H1 (cell line): ENCODE measurements around the gene TMIGD1. TPM values are rescaled to one million over a fixed set of nuclear protein-coding genes. Genes with fewer than 3 reads are reported as not detected.
"Not testable (repeated sequence)": the region's sequence is repeated elsewhere in the genome, so short reads cannot be mapped to it uniquely, and the experiment has no call there.

Source experiments
- CTCF ChIA-PET: fragments of 300-600 bp; sonication (Branson Sonifier 250); formaldehyde crosslinking; loops from one replicate; lab custom pipeline; 2021; ENCODE audit not compliant: partially characterized antibody; lab: Charles Lee
- POLR2A ChIA-PET: fragments of 300-600 bp; sonication (Branson Sonifier 250); formaldehyde crosslinking; loops from one replicate; lab custom pipeline; 2021; ENCODE audit warnings: inconsistent platforms; ENCODE audit not compliant: partially characterized antibody; lab: Charles Lee
- DNase-seq, 2 experiments: peaks; one replicate each; pipeline versions ENCODE4 v3.0.0 to v3.0.0-alpha.2; 2010 to 2022; ENCODE audit warnings: low spot score in 2 of 2, low read depth in 1 of 2, mixed read lengths in 1 of 2
- FAIRE-seq: peaks from 2 replicates; lab custom pipeline; 2011; peaks lifted over from hg19 to GRCh38; lab: Jason Lieb, UNC
- H2AFZ ChIP-seq: 2 replicates; pipeline ENCODE4 v1.8.1; 2012; ENCODE audit warnings: low read length, inconsistent platforms
- H2AK5ac ChIP-seq: 2 replicates; pipeline ENCODE4 v1.6.1; 2013; ENCODE audit warnings: low read depth, low read length
- H2BK120ac ChIP-seq: replicated peaks from 2 replicates; pipeline ENCODE3; 2013; ENCODE audit warnings: low read depth, low read length, inconsistent platforms
- H2BK12ac ChIP-seq: 2 replicates; pipeline ENCODE4 v1.6.1; 2013; ENCODE audit warnings: low read depth, low read length
- H2BK15ac ChIP-seq: 2 replicates; pipeline ENCODE4 v1.6.1; 2013; ENCODE audit warnings: low read length
- H2BK20ac ChIP-seq: 2 replicates; pipeline ENCODE4 v1.6.1; 2013; ENCODE audit warnings: low read length
- H2BK5ac ChIP-seq: 2 replicates; pipeline ENCODE4 v1.6.1; 2013; ENCODE audit warnings: low read depth, low read length
- H3K14ac ChIP-seq: 2 replicates; pipeline ENCODE4 v1.6.1; 2013; ENCODE audit warnings: inconsistent platforms; ENCODE audit not compliant: insufficient read length
- H3K18ac ChIP-seq: 2 replicates; pipeline ENCODE4 v1.6.1; 2013; ENCODE audit warnings: low read length; ENCODE audit errors: extremely low read depth
- H3K23ac ChIP-seq: 2 replicates; pipeline ENCODE4 v1.6.1; 2013; ENCODE audit warnings: inconsistent platforms; ENCODE audit not compliant: insufficient read length
- H3K23me2 ChIP-seq: 2 replicates; pipeline ENCODE4 v1.6.1; 2013; ENCODE audit warnings: low read depth, low read length
- H3K27ac ChIP-seq: 2 replicates; pipeline ENCODE4 v1.6.1; 2011; ENCODE audit warnings: low read depth, low read length, inconsistent platforms
- H3K27me3 ChIP-seq, 4 experiments: replicated peaks in 1 of 4; 1 replicate in 1 of 4; 2 replicates in 3 of 4; pipeline versions ENCODE4 v1.6.1 to v1.8.1; 2011 to 2013; ENCODE audit warnings: low read length in 3 of 4, mild to moderate bottlenecking in 3 of 4, inconsistent platforms in 2 of 4, mixed read lengths in 2 of 4, moderate library complexity in 1 of 4; ENCODE audit not compliant: control insufficient read depth in 3 of 4, insufficient read depth in 3 of 4; ENCODE audit errors: extremely low read depth in 1 of 4
- H3K36me3 ChIP-seq, 4 experiments: 2 replicates each; pipeline versions ENCODE4 v1.6.1 to v1.8.1; 2011 to 2013; ENCODE audit warnings: mild to moderate bottlenecking in 4 of 4, low read length in 3 of 4, moderate library complexity in 2 of 4, control low read depth in 1 of 4, inconsistent platforms in 1 of 4; ENCODE audit not compliant: insufficient read depth in 4 of 4, control insufficient read depth in 2 of 4
- H3K4ac ChIP-seq: replicated peaks from 2 replicates; pipeline ENCODE3; 2013; ENCODE audit warnings: low read length, low read depth, mixed read lengths, inconsistent platforms; ENCODE audit not compliant: insufficient read length
- H3K4me1 ChIP-seq, 4 experiments: replicated peaks in 1 of 4; 1 replicate in 1 of 4; 2 replicates in 3 of 4; pipeline versions ENCODE4 v1.6.1 to v1.8.1; 2011 to 2013; ENCODE audit warnings: low read length in 3 of 4, inconsistent platforms in 2 of 4, mixed read lengths in 1 of 4; ENCODE audit not compliant: insufficient read depth in 4 of 4, control insufficient read depth in 3 of 4
- H3K4me2 ChIP-seq, 2 experiments: 2 replicates each; pipeline versions ENCODE4 v1.6.1 to v1.8.1; 2011 to 2013; ENCODE audit warnings: low read depth in 2 of 2, low read length in 2 of 2, control low read depth in 1 of 2, inconsistent platforms in 1 of 2, mild to moderate bottlenecking in 1 of 2; ENCODE audit not compliant: insufficient read depth in 1 of 2
- H3K4me3 ChIP-seq, 4 experiments: fragments of 200-600, 300-600 bp in 1 of 4; sonication (generic), shearing (Covaris generic), sonication (Bioruptor Twin) in 1 of 4; 2 replicates each; pipeline versions ENCODE4 v1.5.1 to v1.8.1; 2011 to 2016; ENCODE audit warnings: low read length in 4 of 4, low read depth in 3 of 4, control low read depth in 2 of 4, inconsistent platforms in 2 of 4, mild to moderate bottlenecking in 2 of 4, mixed read lengths in 1 of 4, moderate library complexity in 1 of 4; ENCODE audit not compliant: insufficient read depth in 2 of 4; ENCODE audit errors: extremely low read depth in 1 of 4
- H3K56ac ChIP-seq: replicated peaks from 2 replicates; pipeline ENCODE3; 2013; ENCODE audit warnings: low read depth, mild to moderate bottlenecking, mixed read lengths, low read length, inconsistent platforms; ENCODE audit not compliant: insufficient read length
- H3K79me1 ChIP-seq: 2 replicates; pipeline ENCODE4 v1.6.1; 2013; ENCODE audit warnings: low read depth, low read length, control low read depth
- H3K79me2 ChIP-seq, 2 experiments: 2 replicates each; pipeline versions ENCODE4 v1.6.1 to v1.8.1; 2012 to 2013; ENCODE audit warnings: low read length in 2 of 2, mild to moderate bottlenecking in 2 of 2, inconsistent platforms in 1 of 2; ENCODE audit not compliant: insufficient read depth in 2 of 2, control insufficient read depth in 1 of 2
- H3K9ac ChIP-seq, 4 experiments: replicated peaks in 1 of 4; 1 replicate in 1 of 4; 2 replicates in 3 of 4; pipeline versions ENCODE4 v1.6.1 to v1.8.1; 2011 to 2013; ENCODE audit warnings: low read depth in 3 of 4, low read length in 3 of 4, control low read depth in 2 of 4, mild to moderate bottlenecking in 2 of 4, moderate library complexity in 2 of 4, inconsistent platforms in 1 of 4; ENCODE audit errors: extremely low read depth in 1 of 4
- H3K9me3 ChIP-seq, 2 experiments: 2 replicates each; pipeline versions ENCODE4 v1.6.1 to v1.8.1; 2012 to 2013; ENCODE audit warnings: mild to moderate bottlenecking in 2 of 2, moderate library complexity in 2 of 2, control low read depth in 1 of 2, inconsistent platforms in 1 of 2, low read depth in 1 of 2, low read length in 1 of 2, mixed read lengths in 1 of 2; ENCODE audit not compliant: insufficient read depth in 2 of 2
- H4K20me1 ChIP-seq, 2 experiments: replicated peaks in 1 of 2; 2 replicates each; pipeline versions ENCODE3 to v1.8.1; 2011 to 2013; ENCODE audit warnings: inconsistent platforms in 2 of 2, low read length in 2 of 2, mild to moderate bottlenecking in 1 of 2; ENCODE audit not compliant: insufficient read depth in 2 of 2, control insufficient read depth in 1 of 2
- H4K5ac ChIP-seq: 2 replicates; pipeline ENCODE4 v1.6.1; 2013; ENCODE audit warnings: low read length, low read depth, mixed read lengths, inconsistent platforms; ENCODE audit not compliant: insufficient read length
- H4K8ac ChIP-seq: 2 replicates; pipeline ENCODE4 v1.8.0; 2013; ENCODE audit warnings: mild to moderate bottlenecking, moderate library complexity, low read length, inconsistent platforms; ENCODE audit not compliant: insufficient read depth; ENCODE audit errors: extremely low read depth
- H4K91ac ChIP-seq: replicated peaks from 2 replicates; pipeline ENCODE3; 2013; ENCODE audit warnings: low read length, mixed read lengths, inconsistent platforms; ENCODE audit not compliant: insufficient read length
- WGBS, 2 experiments: shearing (Covaris generic) in 1 of 2; methylation state at CpG; one replicate each; pipeline versions ENCODE4 v1.1.6 to v1.1.7; 2013 to 2015; ENCODE audit warnings: low lambda C conversion rate in 2 of 2, mixed read lengths in 2 of 2, inconsistent platforms in 1 of 2, low coverage in 1 of 2, missing lambda C conversion rate in 1 of 2; ENCODE audit not compliant: insufficient replicate concordance in 2 of 2, insufficient coverage in 1 of 2, insufficient read length in 1 of 2; ENCODE audit errors: extremely low coverage in 1 of 2, missing lambda C conversion rate in 1 of 2; 5-methylcytosine and 5-hydroxymethylcytosine counted together
- polyA plus RNA-seq, 7 experiments: library from polyadenylated mRNA; depleted of rRNA in 3 of 7; stranded (reverse) in 5 of 7; unstranded in 2 of 7; fragments of >200 nt in 5 of 7; fragments of 200-250 nt in 2 of 7; gene quantifications; 1 replicate in 5 of 7; 2 replicates in 1 of 7; 4 replicates in 1 of 7; pipeline versions ENCODE4 v1.2.1 to v1.2.3, GENCODE V29; 2011 to 2013; ENCODE audit warnings: missing spikeins in 2 of 7, mixed read lengths in 2 of 7
- total RNA-seq: library from RNA; stranded (reverse); fragmentation: NEBNext Ultra II Directional; extraction: Animal tissue kit (Norgen Biotek cat#: 25700); gene quantifications from 2 replicates; pipeline ENCODE4 v1.2.1, GENCODE V29; 2021

Gene TMIGD1
- total and polyA plus RNA-seq, 2 of the 8 experiments (the other 6 are each of a cell fraction or from before 2014, with no cell fraction given): not detected

DNA sequence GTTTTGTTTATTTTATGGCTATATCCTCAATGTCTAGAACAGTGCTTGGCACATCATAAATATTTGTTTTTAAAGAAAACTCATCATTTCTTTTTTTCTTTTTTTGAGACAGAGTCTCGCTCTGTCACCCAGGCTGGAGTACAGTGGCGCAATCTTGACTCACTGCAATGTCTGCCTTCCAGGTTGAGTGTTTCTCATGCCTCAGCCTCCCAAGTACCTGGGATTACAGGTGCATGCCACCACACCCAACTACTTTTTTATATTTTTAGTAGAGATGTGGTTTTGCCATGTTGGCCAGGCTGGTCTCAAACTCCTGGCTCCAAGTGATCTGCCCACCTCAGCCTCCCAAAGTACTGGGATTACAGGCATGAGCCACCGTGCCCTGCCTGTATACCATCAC lies 9.4 kb upstream of the TMIGD1 start:
- H4K5ac ChIP-seq, H2BK20ac ChIP-seq, H3K27me3 ChIP-seq, H3K79me2 ChIP-seq, H2BK5ac ChIP-seq, H4K20me1 ChIP-seq, H3K23me2 ChIP-seq, H3K9ac ChIP-seq, POLR2A ChIA-PET, H3K4ac ChIP-seq, H2BK120ac ChIP-seq, H3K36me3 ChIP-seq, H3K79me1 ChIP-seq, H3K14ac ChIP-seq, H4K8ac ChIP-seq, H3K56ac ChIP-seq, H3K4me1 ChIP-seq, H2BK15ac ChIP-seq, H3K23ac ChIP-seq, H3K27ac ChIP-seq, H2BK12ac ChIP-seq, H3K18ac ChIP-seq, FAIRE-seq, CTCF ChIA-PET, H3K4me2 ChIP-seq, H3K4me3 ChIP-seq, H4K91ac ChIP-seq, DNase-seq, H2AFZ ChIP-seq, H2AK5ac ChIP-seq, H3K9me3 ChIP-seq: not testable (repeated sequence)
- 93% methylated on average over 3 of the region's 3 CpGs; no CpG with 5 or more reads in 1 of the 2 experiments for WGBS, 2 experiments
